H1 (cell line): ENCODE measurements around the gene CIT. TPM values are rescaled to one million over a fixed set of nuclear protein-coding genes. Genes with fewer than 3 reads are reported as not detected.

Source experiments
- BACH1 ChIP-seq: IDR thresholded peaks from 2 replicates; pipeline ENCODE4 v1.6.1; 2012; ENCODE audit warnings: low read length, improper control_type of control experiment
- CEBPB ChIP-seq: IDR thresholded peaks from 2 replicates; pipeline ENCODE4 v1.6.1; 2012; ENCODE audit warnings: low read depth, low read length
- CTCF ChIP-seq, 3 experiments: IDR thresholded peaks; 1 replicate in 2 of 3; 2 replicates in 1 of 3; pipeline versions ENCODE4 v1.5.1 to v1.6.1; 2011; ENCODE audit warnings: low read length in 3 of 3, mild to moderate bottlenecking in 3 of 3, inconsistent platforms in 2 of 3, low read depth in 1 of 3, moderate library complexity in 1 of 3; ENCODE audit not compliant: insufficient read depth in 1 of 3; ENCODE audit errors: control extremely low read depth in 1 of 3
- EGR1 ChIP-seq: IDR thresholded peaks from 2 replicates; pipeline ENCODE4 v1.6.1; 2011; ENCODE audit warnings: low read depth, low read length, borderline replicate concordance
- GTF2F1 ChIP-seq: IDR thresholded peaks from 2 replicates; pipeline ENCODE4 v1.6.1; 2012; ENCODE audit warnings: low read depth, low read length, improper control_type of control experiment, borderline replicate concordance
- NRF1 ChIP-seq: IDR thresholded peaks from 2 replicates; pipeline ENCODE4 v1.6.1; 2011; ENCODE audit warnings: mild to moderate bottlenecking, low read depth, low read length, improper control_type of control experiment
- POU5F1 ChIP-seq: IDR thresholded peaks from 2 replicates; pipeline ENCODE4 v1.6.1; 2011; ENCODE audit warnings: low read depth, mild to moderate bottlenecking, low read length, moderate library complexity
- RNF2 ChIP-seq: fragments of 200-900, 300-1000 bp; sonication (generic); IDR thresholded peaks from 2 replicates; pipeline ENCODE4 v1.7.1; 2016; ENCODE audit warnings: borderline replicate concordance, low read depth, mild to moderate bottlenecking, antibody characterized with exemption, low read length; ENCODE audit not compliant: poor library complexity, severe bottlenecking; ENCODE audit errors: missing control alignments
- RXRA ChIP-seq: IDR thresholded peaks from 2 replicates; pipeline ENCODE4 v1.6.1; 2011; ENCODE audit warnings: low read depth, mild to moderate bottlenecking, low read length, moderate library complexity; ENCODE audit not compliant: insufficient read depth
- polyA plus RNA-seq, 7 experiments: library from polyadenylated mRNA; depleted of rRNA in 3 of 7; stranded (reverse) in 5 of 7; unstranded in 2 of 7; fragments of >200 nt in 5 of 7; fragments of 200-250 nt in 2 of 7; gene quantifications; 1 replicate in 5 of 7; 2 replicates in 1 of 7; 4 replicates in 1 of 7; pipeline versions ENCODE4 v1.2.1 to v1.2.3, GENCODE V29; 2011 to 2013; ENCODE audit warnings: missing spikeins in 2 of 7, mixed read lengths in 2 of 7
- total RNA-seq: library from RNA; stranded (reverse); fragmentation: NEBNext Ultra II Directional; extraction: Animal tissue kit (Norgen Biotek cat#: 25700); gene quantifications from 2 replicates; pipeline ENCODE4 v1.2.1, GENCODE V29; 2021

The CIT gene
- total and polyA plus RNA-seq, 2 of the 8 experiments (the other 6 are each of a cell fraction or from before 2014, with no cell fraction given) = 17.1 to 60.9 TPM

- TF ChIP-seq RNF2 (no peak), CTCF (IDR thresholded peaks at IDR 0.05; ENCODE audit: control extremely low read depth in 1 of 3, insufficient read depth in 1 of 3, low read depth in 1 of 3, low read length in 3 of 3) (no peak), RXRA (no peak), POU5F1 (no peak), BACH1 (no peak), EGR1 (no peak), GTF2F1 (no peak), CEBPB (no peak), NRF1 (no peak)
Measured at GRCh38 chr12:119710965-119711551, 166.1 kb downstream of the CIT start (continued).
